Gastrocnemius medialis (tissue), 4 donors: ENCODE results near the gene MTG2. TPM values are rescaled to one million over a fixed set of nuclear protein-coding genes. Genes with fewer than 3 reads are reported as not detected.

ENCODE experiments used
- ATAC-seq, 2 donors: fragments of 150-250 bp; one replicate each; pipeline ENCODE4 v1.9.1; 2016
- DNase-seq, 2 donors: peaks; one replicate each; pipeline ENCODE4 v3.0.0-alpha.2; 2019
- H3K27ac ChIP-seq, 4 donors: fragments of 200-600 bp; sonication (generic); 1 replicate in 1 of 4; 2 replicates in 3 of 4; pipeline ENCODE4 v1.5.1; 2016 to 2018; ENCODE audit warnings: mild to moderate bottlenecking in 2 of 4, moderate library complexity in 1 of 4
- H3K27me3 ChIP-seq, 3 donors: fragments of 200-600 bp; sonication (generic) in 2 of 3; 1 replicate in 1 of 3; 2 replicates in 2 of 3; pipeline versions ENCODE4 v1.5.1 to v1.6.0; 2016 to 2019; ENCODE audit warnings: mild to moderate bottlenecking in 1 of 3, moderate library complexity in 1 of 3
- H3K36me3 ChIP-seq, 2 donors: fragments of 200-600 bp; sonication (generic) in 1 of 2; one replicate each; pipeline ENCODE4 v1.5.1; 2017 to 2018
- H3K4me1 ChIP-seq, 2 donors: fragments of 200-600 bp; sonication (generic) in 1 of 2; one replicate each; pipeline ENCODE4 v1.5.1; 2016 to 2017; ENCODE audit warnings: mild to moderate bottlenecking in 2 of 2
- H3K4me3 ChIP-seq, 4 donors: fragments of 200-600 bp; sonication (generic) in 3 of 4; 1 replicate in 1 of 4; 2 replicates in 3 of 4; pipeline ENCODE4 v1.5.1; 2016 to 2019; ENCODE audit warnings: mild to moderate bottlenecking in 2 of 4
- H3K9me3 ChIP-seq, 3 donors: fragments of 200-600 bp; sonication (generic) in 2 of 3; 1 replicate in 1 of 3; 2 replicates in 2 of 3; pipeline ENCODE4 v1.5.1; 2016 to 2019
- POLR2A ChIP-seq, 2 donors: fragments of 450-650 bp; IDR thresholded peaks; one replicate each; pipeline ENCODE4 v1.6.1; 2017; ENCODE audit warnings: antibody characterized with exemption in 2 of 2, mild to moderate bottlenecking in 2 of 2, moderate library complexity in 2 of 2
- in situ Hi-C, 4 donors: fragments of 200-750 bp; cut with MboI; loops; one replicate each; pipeline versions ENCODE4 v1.15.0 to v1.8.0; 2017; ENCODE audit warnings: low sequenced_read_pairs in 4 of 4
- intact Hi-C: fragments of 100-400 bp; cut with DNase I; formaldehyde crosslinking; loops from one replicate; pipeline ENCODE4 v1.15.1; 2023; ENCODE audit warnings: low total_unique reads
- total RNA-seq, 4 donors: library from RNA; depleted of rRNA; stranded (reverse); fragments of >200 nt; gene quantifications; one replicate each; pipeline versions ENCODE4 v1.1.0 to v1.2.3, GENCODE V29; 2016
- TF ChIP-seq, protein P1 (sequence below), 5 experiments: fragments of 450-650 bp in 3 of 5; fragments of 200-600 bp in 2 of 5; sonication (generic) in 2 of 5; IDR thresholded peaks in 4 of 5; conservative IDR thresholded peaks in 1 of 5; 1 replicate in 4 of 5; 2 replicates in 1 of 5; pipeline ENCODE4 v1.5.1; 2016 to 2019; ENCODE audit warnings: antibody characterized with exemption in 5 of 5, mild to moderate bottlenecking in 3 of 5, moderate library complexity in 3 of 5

The MTG2 gene
- total RNA-seq, 4 donors from 2014 or later, result 21.0 to 50.8 (median 29.3) TPM

DNA sequence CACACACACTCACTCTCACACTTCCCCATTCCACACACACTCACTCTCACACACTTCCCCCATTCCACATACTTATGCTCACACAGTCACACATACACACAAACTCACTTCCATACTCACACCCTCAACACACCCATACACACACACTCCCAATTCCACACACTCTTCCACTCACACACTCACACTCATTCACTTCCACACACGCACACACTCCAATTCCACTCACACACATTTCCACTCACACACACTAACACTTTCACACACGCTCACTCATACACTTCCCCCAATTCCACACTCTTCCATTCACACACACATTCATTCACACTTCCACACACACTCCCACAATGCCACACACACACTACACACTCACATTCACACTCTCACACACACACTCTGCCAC is 47.4 kb downstream of the MTG2 start:
- in situ Hi-C loops (no loop called here), intact Hi-C loops (no loop called here)
- TF ChIP-seq, protein P1, sequence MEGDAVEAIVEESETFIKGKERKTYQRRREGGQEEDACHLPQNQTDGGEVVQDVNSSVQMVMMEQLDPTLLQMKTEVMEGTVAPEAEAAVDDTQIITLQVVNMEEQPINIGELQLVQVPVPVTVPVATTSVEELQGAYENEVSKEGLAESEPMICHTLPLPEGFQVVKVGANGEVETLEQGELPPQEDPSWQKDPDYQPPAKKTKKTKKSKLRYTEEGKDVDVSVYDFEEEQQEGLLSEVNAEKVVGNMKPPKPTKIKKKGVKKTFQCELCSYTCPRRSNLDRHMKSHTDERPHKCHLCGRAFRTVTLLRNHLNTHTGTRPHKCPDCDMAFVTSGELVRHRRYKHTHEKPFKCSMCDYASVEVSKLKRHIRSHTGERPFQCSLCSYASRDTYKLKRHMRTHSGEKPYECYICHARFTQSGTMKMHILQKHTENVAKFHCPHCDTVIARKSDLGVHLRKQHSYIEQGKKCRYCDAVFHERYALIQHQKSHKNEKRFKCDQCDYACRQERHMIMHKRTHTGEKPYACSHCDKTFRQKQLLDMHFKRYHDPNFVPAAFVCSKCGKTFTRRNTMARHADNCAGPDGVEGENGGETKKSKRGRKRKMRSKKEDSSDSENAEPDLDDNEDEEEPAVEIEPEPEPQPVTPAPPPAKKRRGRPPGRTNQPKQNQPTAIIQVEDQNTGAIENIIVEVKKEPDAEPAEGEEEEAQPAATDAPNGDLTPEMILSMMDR (IDR thresholded peaks at IDR 0.05 in 4 of 5, conservative IDR thresholded peaks at IDR 0.05 in 1 of 5), result no peak
- TF ChIP-seq POLR2A (IDR thresholded peaks at IDR 0.05), result no peak
- Histone ChIP-seq H3K4me1 (peaks cover 17 to 21% of the 10 kb centered on the region in 2 donors), H3K4me3 (no peak overlapping the region), H3K27me3 (no peaks in the 10 kb centered on the region), H3K9me3 (no peaks in the 10 kb centered on the region), H3K36me3 (no peaks in the 10 kb centered on the region), H3K27ac (no peak overlapping the region)
- no peak for ATAC-seq
- DNase-seq, result no peak

DNA sequence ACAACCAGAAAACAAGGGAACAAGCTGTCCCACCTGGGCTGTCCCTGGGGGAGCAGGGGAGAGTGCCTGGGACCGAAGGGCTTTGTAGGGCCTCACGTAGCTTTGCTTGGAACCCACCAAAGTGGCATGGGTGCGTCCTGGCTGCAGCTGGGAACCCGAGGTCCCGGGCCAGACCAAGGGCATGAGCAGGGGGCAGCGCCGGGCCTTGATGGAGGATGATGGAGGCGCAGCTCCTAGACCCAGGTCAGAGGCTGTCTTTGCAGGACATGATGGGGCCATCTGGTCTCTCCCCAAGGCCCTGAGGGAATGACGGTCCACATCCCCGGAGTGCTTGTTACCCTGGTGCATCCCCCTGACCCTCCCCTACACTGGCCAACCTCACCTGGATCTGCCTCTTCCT is 47.9 kb downstream of the MTG2 start:
- no peaks in the 10 kb centered on the region for H3K36me3 ChIP-seq
- H3K4me1 ChIP-seq, result peaks cover 21 to 25% of the 10 kb centered on the region in 2 donors
- H3K27me3 ChIP-seq, result no peaks in the 10 kb centered on the region
- in situ Hi-C loops (no loop called here), intact Hi-C loops (no loop called here)
- ATAC-seq, result no peak
- no peaks in the 10 kb centered on the region for H3K9me3 ChIP-seq
- no peak overlapping the region for H3K4me3 ChIP-seq
- no peak overlapping the region for H3K27ac ChIP-seq
- no peak for DNase-seq
- TF ChIP-seq, protein P1 (IDR thresholded peaks at IDR 0.05 in 4 of 5, conservative IDR thresholded peaks at IDR 0.05 in 1 of 5), result no peak
- TF ChIP-seq POLR2A (IDR thresholded peaks at IDR 0.05), result no peak

DNA sequence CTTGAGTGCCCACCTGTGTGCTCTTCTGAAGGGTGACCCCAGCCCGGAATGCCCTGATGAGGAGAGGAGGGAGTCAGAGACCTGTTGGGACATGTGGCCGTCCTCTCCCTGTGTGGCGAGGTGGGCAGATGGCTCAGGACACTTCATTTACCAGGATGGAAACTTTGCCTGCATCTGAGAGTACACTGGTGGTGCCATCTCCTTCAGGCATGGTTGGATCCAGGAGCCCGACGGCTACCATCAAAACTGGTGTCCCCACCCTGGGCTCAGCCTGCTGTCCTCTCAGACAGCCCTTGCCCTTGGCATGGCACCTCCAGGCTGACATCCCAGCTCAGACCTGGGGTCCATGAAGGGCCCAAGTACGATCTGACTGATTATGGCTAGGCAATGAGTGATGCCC is 48.5 kb downstream of the MTG2 start:
- no peak for DNase-seq
- Histone ChIP-seq H3K4me1 (peaks cover 21 to 25% of the 10 kb centered on the region in 2 donors), H3K4me3 (no peak overlapping the region), H3K27me3 (no peaks in the 10 kb centered on the region), H3K27ac (no peak overlapping the region), H3K9me3 (no peaks in the 10 kb centered on the region), H3K36me3 (no peaks in the 10 kb centered on the region)
- ATAC-seq, result no peak
- TF ChIP-seq POLR2A (IDR thresholded peaks at IDR 0.05), result no peak
- TF ChIP-seq, protein P1 (IDR thresholded peaks at IDR 0.05 in 4 of 5, conservative IDR thresholded peaks at IDR 0.05 in 1 of 5), result no peak
- intact Hi-C loops (no loop called here), in situ Hi-C loops (no loop called here)

DNA sequence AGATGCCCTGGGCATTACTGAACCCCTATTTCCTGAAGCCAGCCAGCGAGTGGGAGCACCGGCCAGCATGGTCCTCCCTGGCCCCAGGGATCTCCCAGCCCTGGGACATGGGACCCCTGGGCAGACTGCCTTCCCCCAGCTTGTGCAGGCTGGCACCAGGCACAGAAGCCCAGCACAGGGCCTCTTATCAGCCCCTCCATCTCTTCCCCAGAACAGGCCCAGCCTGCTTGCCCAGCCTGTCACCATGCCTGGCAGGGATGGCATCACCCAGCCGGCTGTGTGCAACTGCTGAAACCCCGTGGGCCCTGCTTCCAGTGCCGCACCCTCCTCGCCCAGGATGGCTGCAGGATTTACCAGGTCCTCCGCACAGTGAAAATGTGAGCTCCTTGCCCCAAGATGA is 49.4 kb downstream of the MTG2 start:
- TF ChIP-seq, protein P1 (IDR thresholded peaks at IDR 0.05 in 4 of 5, conservative IDR thresholded peaks at IDR 0.05 in 1 of 5), result no peak
- TF ChIP-seq POLR2A (IDR thresholded peaks at IDR 0.05), result no peak
- Histone ChIP-seq H3K4me1 (peaks cover 21 to 25% of the 10 kb centered on the region in 2 donors), H3K36me3 (no peaks in the 10 kb centered on the region), H3K27ac (no peak overlapping the region), H3K4me3 (no peak overlapping the region), H3K27me3 (no peaks in the 10 kb centered on the region), H3K9me3 (no peaks in the 10 kb centered on the region)
- in situ Hi-C loops, result no loop called here
- intact Hi-C loops, result no loop called here
- ATAC-seq (no peak), DNase-seq (no peak)
